HG03095 (cell line): ENCODE measurements around the gene CCDC187.
"Not testable (repeated sequence)": the region's sequence is repeated elsewhere in the genome, so short reads cannot be mapped to it uniquely, and the experiment has no call there.

Experiments
- ATAC-seq: cut with Tn5 transposase; IDR thresholded peaks from one replicate; pipeline ENCODE4 v1.9.1; 2021; ENCODE audit warnings: moderate library complexity; ENCODE audit not compliant: unreplicated experiment

Gene CCDC187

GRCh38 chr9:136303825-136304416 lies at the start of gene CCDC187:
Gene CCDC187, minus strand, starts transcription at chr9:136304094. Its CDS starts 264 bp downstream, at chr9:136303830.
- no peak for ATAC-seq

GRCh38 chr9:136353088-136353487 lies 49.2 kb upstream of the CCDC187 start:
- ATAC-seq = no peak

- ATAC-seq = no peak
Measured at GRCh38 chr9:136352682-136353081, 48.8 kb upstream of the CCDC187 start.

GRCh38 chr9:136351868-136352267 lies 48.0 kb upstream of the CCDC187 start:
- not testable (repeated sequence) for ATAC-seq

- ATAC-seq = no peak
Measured at GRCh38 chr9:136351252-136351800, 47.4 kb upstream of the CCDC187 start.

- no peak for ATAC-seq
Measured at GRCh38 chr9:136349546-136349945, 45.7 kb upstream of the CCDC187 start.

GRCh38 chr9:136348691-136349090 lies 44.8 kb upstream of the CCDC187 start:
- no peak for ATAC-seq

GRCh38 chr9:136347472-136348256 lies 43.8 kb upstream of the CCDC187 start:
- ATAC-seq = no peak

GRCh38 chr9:136346927-136347465 lies 43.1 kb upstream of the CCDC187 start:
- no peak for ATAC-seq

- no peak for ATAC-seq
Measured at GRCh38 chr9:136346157-136346481, 42.2 kb upstream of the CCDC187 start.

- ATAC-seq = no peak
Measured at GRCh38 chr9:136345281-136346156, 41.6 kb upstream of the CCDC187 start.

- ATAC-seq = no peak
Measured at GRCh38 chr9:136344544-136345280, 40.8 kb upstream of the CCDC187 start.

- ATAC-seq = no peak
Measured at GRCh38 chr9:136343884-136344269, 40.0 kb upstream of the CCDC187 start.

GRCh38 chr9:136343121-136343883 lies 39.4 kb upstream of the CCDC187 start:
- ATAC-seq = no peak

GRCh38 chr9:136342181-136343120 lies 38.6 kb upstream of the CCDC187 start:
- ATAC-seq = no peak

- ATAC-seq = no peak
Measured at GRCh38 chr9:136341769-136342168, 37.9 kb upstream of the CCDC187 start.

GRCh38 chr9:136341042-136341655 lies 37.3 kb upstream of the CCDC187 start:
- no peak for ATAC-seq

- no peak for ATAC-seq
Measured at GRCh38 chr9:136340356-136341041, 36.6 kb upstream of the CCDC187 start.
